Activated CD8-positive, alpha-beta memory T cell treated with anti-CD3 and anti-CD28 coated beads, Interleukin-2, amount 50 U/mL, for 24 hours (primary cell): ENCODE results near the gene CDYL2.
"Not testable (repeated sequence)": the region's sequence is repeated elsewhere in the genome, so short reads cannot be mapped to it uniquely, and the experiment has no call there.

Experiments
- DNase-seq: peaks from one replicate; pipeline ENCODE4 v3.0.0-alpha.2; 2020; ENCODE audit errors: extremely low read depth

The CDYL2 gene

GRCh38 chr16:80804526-80805383 is at the start of gene CDYL2:
TSS of gene CDYL2 (minus strand) at chr16:80804598. CDS start at chr16:80804173, 425 bp downstream.
- no peak for DNase-seq

GRCh38 chr16:80852261-80852872 is 48.0 kb upstream of the CDYL2 start:
- no peak for DNase-seq

- DNase-seq = no peak
Observed at GRCh38 chr16:80851831-80852230, 47.4 kb upstream of the CDYL2 start.

- DNase-seq = no peak
Observed at GRCh38 chr16:80850757-80851156, 46.4 kb upstream of the CDYL2 start.

DNA sequence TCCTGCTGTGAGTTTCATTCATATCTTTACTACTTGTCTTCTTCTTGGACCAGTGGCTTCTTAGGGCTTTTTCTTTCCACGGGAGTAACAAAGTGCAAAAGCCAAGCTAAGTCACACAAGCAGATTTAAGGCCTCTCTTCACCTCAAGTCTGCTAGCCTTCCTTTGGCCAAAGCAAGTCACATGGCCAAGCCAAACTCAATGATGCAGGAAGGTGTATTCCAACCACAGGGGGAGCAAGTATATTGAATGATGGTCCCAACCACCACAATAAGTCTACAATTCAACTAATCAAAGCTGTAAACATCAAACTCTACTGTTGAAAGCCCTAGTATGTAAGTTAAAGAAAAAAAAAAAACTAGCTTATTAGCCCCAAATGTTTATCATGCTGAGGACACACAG is 44.5 kb upstream of the CDYL2 start:
- no peak for DNase-seq

GRCh38 chr16:80846680-80847079 is 42.3 kb upstream of the CDYL2 start:
- DNase-seq = no peak

GRCh38 chr16:80846275-80846674 is 41.9 kb upstream of the CDYL2 start:
- no peak for DNase-seq

- no peak for DNase-seq
Observed at GRCh38 chr16:80844395-80844794, 40.0 kb upstream of the CDYL2 start.

DNA sequence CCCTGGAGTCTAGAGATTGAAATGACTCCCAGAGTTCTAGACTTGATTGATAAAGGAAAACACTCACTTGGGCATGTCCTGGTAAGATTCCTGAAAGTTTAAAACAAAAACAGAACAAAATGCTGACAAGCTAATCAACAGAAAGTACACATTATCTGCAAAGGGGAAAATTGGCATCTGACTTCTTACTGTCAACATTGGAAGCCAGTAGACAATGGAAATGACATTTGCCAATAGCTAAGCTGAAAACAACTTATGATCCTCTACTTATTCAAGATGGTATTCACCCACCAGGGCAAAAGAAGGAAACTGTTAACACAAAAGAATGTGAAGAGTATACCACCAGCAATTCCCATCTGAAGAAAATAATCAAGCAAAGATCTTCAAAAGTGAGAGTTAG is 36.8 kb upstream of the CDYL2 start:
- no peak for DNase-seq

GRCh38 chr16:80837533-80838147 is 33.2 kb upstream of the CDYL2 start:
- no peak for DNase-seq

- DNase-seq = no peak
Observed at GRCh38 chr16:80836846-80837245, 32.4 kb upstream of the CDYL2 start.

DNA sequence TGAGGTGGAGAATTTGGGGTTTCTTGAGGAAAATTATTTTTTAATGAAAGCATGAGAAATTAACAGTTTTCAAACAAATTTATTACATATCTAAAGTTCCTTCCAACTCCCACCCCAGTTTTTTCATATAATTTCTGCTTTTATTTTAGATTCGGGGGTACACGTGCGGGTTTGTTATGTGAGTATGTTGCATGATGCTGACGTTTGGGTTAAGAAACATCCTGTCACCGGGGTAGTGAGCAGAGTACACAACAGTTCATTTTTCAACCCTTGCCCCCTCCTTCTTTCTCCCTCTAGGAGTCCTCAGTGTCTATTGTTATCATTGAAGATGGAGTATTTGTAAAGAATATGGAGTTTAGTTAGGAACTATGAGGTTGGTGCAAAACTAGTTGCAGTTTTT is 31.8 kb upstream of the CDYL2 start:
- no peak for DNase-seq

DNA sequence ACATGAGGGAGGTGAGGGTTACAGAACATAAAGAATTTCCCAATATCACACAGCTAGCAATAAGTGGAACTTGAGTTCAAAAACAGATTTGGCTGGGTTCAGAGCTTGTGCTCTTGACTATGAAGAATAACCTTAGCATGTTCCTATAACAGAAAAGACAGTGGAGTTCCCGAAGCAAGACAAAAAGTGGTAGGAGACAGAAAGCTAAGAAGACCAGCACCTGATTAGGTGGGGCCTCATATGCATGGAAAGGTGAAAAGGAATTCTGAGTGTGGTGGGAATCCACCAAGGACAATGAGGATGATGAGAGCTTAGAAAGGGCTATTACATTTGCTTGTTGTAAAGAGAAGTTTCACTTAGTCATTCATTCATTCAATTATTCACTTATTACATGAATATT is 26.6 kb upstream of the CDYL2 start:
- no peak for DNase-seq

DNA sequence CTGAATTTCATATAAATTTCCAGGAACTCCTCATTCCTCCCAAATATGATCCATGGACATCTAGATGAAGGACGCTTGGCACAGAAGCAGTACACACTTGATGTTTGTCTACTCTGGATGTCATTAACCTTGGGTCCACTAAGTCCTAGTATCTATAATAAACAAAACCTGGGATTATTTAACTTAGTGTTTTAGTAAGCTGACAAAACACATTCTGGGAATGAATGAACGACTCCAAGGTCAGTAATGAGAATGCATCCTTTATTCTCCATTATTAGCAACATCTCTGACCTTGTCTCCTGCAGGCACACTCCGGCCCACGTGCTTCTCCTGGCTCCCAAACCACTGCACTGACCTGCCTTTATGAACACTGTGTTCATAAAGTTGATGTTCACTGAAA is 24.1 kb upstream of the CDYL2 start:
- DNase-seq = no peak

DNA sequence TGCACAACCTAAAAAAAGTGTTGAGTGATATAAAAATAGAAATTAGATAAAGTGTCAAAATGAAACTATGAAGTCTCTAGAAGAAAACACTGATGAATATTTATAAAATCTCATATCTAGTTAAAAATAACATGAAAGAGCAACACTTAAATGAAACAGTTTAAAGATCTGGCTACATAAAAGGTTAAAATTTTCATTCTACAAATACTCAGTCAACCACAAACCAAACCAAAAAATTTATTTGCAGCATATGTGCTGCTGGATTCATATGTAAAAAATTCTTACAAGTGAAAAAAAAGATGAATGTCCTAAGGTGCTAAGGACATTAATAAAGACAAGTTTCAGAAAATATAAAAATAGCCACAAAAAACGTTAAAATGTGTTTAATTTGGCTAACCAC is 22.6 kb upstream of the CDYL2 start:
- no peak for DNase-seq

DNA sequence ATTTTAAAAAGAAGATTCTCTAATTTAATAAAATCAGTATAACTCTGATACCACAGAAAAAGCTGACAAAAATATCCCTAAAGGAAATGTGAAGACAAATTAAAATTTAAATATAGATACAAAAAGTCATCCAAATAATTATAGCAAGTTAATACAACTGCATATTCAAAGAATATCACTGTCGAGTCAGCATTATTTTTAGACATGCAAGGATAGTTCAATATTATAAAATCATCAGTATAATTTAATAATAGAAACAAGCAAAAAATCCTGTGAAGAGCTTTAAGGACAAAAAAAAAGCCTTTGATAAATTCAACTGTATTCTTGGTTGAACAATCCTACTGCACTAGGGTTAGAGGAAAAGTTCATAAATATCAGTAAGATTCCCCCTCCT is 21.0 kb upstream of the CDYL2 start:
- no peak for DNase-seq

DNA sequence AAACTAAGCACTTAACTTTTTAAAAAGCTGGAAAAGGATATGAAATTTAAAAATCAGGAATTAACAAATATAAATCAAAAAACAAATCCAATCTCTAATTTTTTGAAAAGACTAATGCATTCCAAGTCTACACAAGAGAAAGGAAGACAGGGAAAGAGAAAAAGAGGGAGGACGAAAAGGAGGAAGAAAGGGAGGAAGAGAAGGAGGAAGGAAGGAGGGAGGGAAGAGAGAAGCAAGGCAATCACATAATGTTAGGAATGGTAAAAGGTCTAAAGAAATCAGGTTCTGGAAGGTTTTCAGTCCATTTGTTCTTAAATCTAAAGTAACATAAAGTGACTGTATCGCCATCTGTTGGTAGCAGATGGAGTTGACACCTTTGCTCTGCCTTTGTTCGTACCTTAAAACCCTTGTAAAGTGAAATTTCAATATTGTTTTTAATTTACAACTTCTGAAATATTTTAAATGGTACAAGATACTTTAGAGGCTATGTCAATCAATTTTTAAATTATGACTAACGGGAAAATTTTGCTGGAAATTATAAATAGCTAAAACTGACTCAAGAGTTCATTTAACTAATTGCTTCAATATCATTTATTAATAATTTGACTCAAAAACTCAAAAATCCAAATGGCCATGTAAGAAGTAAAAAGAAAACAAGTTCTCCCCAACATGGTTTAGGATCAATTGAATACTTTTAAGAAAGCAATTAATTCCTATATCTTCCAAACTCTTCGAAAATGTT is 20.4 kb upstream of the CDYL2 start:
- DNase-seq = no peak

- DNase-seq = no peak
Observed at GRCh38 chr16:80819988-80820387, 15.6 kb upstream of the CDYL2 start.

DNA sequence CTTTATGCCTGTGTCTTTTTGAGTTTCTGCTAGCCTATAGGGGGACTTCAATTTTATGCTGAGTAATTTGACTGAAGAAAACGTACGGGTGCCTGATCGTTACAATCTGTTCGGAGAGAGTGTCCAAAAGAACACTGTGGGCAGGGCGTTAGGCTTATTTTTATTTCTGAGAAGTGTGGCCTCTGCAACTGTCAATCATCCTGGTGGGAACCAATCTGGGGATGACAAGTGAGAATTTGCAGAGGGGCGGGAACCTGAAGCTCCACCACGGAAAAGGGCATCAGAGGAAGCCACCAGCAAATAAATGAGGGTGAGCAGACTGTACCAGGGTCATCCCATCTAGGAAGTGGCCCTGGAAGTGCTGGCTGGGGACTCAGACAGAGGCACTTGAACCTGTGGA is 12.0 kb upstream of the CDYL2 start:
- no peak for DNase-seq

- DNase-seq = not testable (repeated sequence)
Observed at GRCh38 chr16:80815278-80815677, 10.9 kb upstream of the CDYL2 start.

- no peak for DNase-seq
Observed at GRCh38 chr16:80812593-80812992, 8.2 kb upstream of the CDYL2 start.

DNA sequence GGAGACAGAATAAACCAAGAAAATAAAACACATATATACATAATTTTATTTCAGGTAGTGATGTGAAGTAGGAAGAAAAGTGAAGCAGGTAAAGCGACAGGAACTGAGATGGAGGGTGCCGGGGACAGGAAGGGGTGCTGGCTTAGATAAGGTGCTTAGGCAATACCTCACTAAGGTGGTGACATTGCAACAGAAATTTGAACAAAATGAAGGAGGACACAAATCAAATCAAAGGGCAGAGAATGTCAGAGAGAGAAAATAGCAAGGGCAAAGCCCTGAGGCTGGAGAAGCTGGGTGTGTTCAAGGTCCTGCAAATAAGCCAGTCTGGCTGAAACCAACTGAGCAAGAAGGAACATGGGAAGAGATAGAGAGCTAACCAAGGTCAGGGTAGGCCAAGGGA is 5.0 kb upstream of the CDYL2 start:
- no peak for DNase-seq
